Dedifferentiated amniotic fluid mesenchymal stem cell (primary cell): ENCODE results near the gene OPA1.
A peak's percentile ranks its signal among the peaks of the same experiment; 100 is the strongest.

ENCODE experiments used
- DNase-seq: peaks from one replicate; pipeline ENCODE4 v3.0.0-alpha.2; 2016; ENCODE audit errors: extremely low spot score

Gene OPA1

DNA sequence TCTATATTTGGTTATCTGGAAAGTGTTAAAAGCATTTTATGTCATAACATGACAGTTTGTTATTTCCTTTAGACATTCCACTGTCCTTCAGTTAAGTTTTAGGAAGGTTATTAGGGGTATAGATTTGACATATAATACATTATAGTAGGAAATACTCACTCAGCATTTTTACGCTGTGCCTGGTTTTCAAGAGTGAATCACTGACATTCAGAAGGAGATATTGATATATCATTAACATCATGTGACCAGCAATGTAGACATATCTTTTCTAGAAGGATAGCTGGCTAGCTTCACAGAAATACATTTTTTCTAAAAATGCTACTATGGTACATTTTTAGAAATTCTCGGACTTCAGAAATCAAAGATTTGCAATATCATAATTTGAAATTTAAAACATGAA lies 57.6 kb downstream of the OPA1 start:
- no peak for DNase-seq

DNA sequence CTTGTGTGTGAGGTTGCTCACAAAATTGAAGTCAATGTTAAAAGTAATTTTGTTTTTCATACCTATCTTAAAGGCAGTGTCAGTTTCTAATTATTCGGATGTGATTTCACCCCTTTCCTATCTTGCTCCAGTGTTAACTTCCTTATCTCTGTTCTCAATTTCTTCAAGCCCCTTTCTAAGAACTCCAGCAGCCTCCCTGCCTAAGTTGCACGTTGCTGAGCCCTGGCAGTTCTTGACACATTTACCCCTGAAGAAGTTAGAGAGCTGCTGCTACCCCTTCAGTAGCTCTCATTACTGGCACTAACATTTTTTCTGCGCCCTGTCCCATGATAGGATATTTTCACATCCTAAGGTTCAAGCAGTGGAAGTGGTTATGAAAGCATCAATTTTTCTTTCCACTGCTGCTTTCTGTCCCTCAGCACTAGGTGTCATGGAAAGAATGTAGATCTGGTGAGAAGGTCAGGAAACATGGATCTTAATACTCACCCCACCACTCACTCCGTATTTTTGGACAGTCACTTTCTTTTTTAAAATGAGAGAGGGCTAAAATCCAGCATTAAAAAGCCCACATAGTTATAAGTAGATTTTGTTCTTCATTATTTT lies 62.9 kb downstream of the OPA1 start:
- DNase-seq = no peak

DNA sequence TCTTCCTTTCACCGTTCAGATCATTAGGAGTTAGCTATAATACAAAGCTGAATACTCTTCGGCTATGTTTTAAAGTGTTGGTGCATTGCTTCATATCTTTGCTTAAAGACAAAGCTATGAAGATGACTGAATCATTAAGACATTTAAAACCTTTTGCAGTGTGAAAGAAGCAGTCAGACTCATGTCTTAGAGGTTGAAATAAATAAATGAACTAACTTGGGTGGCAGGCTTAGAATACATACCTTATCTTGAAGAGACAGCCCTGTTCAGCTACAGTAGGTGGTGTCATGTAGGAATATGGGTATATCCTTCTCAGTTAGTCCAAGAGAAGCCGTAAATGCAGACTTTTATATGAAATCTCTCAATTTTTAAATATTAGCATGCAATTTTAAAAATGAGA lies 63.4 kb downstream of the OPA1 start:
- no peak for DNase-seq

DNA sequence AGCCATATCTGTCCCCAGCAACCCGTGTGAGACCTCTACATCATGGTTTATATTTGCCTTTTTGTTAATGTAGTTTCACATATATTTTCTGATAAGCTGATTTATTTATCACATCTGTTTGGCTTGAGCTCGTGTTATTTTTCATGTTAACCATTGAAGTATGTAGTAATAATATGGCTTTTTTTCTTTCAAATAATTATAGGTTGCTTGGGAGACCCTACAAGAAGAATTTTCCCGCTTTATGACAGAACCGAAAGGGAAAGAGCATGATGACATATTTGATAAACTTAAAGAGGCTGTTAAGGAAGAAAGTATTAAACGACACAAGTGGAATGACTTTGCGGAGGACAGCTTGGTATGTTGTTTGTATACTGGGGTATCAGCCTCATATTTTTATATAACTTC lies 63.9 kb downstream of the OPA1 start:
- no peak for DNase-seq

DNA sequence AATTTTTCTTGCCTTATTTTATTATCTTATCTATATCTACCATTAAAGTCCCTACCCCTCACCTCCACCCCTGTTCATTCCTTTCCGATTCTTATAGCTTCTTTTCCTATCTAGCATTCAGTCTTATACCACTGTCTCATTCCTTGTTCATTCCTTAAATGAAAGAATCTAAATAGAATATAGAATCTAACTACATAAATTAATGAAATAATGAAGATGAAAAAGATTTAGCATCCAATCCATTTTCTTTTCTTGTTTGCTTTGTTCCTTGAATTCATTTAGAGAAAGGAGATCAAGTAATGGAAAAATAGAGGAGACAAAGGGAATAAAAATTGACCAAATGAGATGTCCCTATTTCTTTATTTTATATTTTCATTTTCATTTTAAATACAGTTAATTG lies 67.2 kb downstream of the OPA1 start:
- no peak for DNase-seq

DNA sequence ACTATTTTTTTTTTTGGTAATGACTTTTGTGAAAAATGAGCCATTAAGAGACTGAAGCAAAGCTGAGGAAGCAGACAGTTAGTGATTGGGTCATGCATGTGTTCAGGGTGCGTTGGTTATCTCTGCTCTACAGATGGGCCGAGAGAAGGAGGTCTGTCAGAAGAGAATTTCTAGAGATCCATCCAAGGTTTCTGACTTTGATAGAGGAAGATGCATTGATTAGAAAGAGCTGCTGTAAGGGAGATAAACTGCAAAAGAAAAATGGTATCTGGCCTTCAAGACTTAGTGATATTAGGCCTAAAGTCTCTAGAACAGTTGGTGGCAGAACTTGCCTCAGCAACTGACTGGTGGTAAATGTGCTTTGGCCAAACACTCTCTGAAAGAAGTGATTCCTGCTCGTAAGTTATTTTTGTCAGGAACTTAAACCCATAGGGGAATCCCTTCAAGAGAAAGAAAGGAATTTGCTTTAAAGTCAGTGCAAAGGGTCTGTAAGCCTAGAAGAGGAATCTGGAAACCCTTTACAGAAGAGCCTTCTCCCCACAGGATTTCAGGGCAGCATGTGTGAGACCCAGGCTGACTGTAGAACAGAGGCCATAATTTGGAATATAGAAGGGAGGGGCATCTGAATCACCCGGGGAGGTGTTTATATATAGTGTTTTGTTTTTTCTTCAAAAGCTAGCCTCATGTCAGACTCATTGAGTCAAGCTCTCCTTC lies 67.8 kb downstream of the OPA1 start:
- DNase-seq = no peak

DNA sequence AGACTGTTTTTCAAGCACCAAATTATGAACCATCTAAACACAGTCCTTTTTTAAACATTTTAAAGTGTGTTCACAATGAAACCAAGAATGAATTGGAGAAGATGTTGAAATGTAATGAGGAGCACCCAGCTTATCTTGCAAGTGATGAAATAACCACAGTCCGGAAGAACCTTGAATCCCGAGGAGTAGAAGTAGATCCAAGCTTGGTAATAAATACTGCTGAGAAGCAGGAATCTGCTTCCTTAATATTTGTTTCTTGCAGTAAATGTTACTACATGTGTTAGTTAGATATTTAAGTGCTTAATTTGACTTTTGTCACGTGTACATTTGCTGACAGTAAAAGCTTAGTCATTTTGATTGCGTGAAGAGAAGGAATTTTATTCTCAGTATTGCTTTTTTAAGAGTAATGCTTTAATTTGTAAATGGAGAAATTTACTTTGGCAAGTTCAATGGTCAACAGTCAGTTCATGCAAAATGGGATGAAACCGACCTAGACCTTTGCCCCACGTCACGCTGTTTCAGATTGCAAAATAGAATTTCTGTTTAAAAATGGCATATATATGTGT lies 69.8 kb downstream of the OPA1 start:
- DNase-seq = no peak

DNA sequence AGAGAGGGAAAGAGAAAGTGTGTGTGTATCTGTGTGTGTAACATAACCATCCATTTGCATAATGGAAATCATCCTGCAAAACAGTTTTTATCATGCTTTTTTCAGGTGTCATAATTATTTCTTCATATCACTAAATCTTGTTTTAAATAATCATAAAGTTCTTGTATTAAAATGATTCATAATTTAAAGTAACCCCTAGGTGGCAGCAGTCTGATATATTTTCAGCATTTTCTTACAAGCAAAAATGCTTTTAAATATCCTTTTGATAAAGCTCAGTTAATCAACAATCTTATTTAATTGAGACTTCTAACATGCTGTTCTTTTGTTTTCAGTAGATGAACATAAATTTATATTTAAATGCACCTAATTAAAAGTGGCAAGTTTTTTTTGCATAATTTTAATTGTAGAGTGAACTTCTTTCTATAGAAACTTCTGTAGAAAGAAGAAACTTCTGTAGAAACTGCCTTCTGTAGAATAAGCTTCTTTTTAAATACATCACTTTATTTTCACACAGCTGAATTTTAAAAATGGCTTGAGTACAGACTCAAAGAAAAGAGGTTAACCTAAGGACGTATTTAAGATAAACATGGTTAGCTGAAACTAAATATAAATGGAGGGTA lies 72.5 kb downstream of the OPA1 start:
- DNase-seq = peak; percentile 47

DNA sequence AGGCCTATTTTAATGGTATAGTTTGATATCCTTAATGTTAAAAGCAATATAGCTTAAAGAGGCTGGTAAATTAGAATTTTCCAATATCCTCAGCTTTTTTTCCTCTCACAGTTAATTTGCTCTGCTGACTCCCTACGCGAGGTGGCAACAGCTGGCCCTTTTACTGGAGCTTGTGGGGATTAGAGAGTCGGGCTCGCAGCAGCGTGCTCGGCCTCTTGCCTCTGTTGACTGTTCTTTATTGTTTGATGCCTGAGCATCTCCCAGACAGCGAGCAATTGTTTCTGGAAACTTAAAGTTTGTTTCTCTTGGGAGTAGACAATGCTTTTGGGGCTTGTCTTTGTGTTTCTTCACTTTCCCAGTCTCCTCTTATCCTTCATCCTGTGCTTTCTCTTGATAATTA lies 80.8 kb downstream of the OPA1 start:
- DNase-seq = no peak

DNA sequence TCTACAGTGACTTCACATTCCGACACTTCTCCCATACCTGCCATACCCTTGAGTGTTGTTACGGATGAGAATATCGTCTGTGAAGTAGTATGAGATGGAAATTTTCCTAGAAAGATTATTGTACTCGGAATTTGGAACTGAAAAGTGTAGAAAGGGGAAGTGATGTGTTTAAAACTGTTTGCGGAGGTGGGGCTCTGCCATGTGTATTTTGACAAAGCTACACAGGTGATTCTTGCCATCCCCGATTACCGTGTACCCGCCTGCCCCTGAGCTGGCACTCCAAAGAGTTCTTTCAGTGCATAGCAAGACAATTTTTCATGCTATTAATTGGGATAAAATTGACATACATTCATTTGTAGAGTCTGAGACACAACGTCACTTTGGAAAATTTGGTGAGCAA lies 81.7 kb downstream of the OPA1 start:
- DNase-seq = no peak

DNA sequence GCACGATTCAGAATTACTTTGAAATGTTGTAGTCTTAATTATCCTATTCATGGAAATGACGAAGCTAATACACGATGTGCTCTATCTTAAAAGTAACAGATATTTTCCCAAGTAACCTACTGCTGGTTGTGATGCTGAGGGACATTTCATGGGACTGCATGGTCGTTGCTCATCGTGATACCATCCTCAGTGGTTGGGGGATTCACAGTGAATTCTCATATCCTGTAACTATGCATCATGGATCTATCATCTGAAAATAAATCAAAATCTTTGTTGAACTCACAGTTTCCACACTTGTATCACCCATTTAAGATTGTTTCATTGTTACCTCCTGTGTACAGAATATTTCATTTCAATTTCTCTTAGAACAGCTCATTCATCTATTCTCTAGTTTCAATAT lies 84.7 kb downstream of the OPA1 start:
- no peak for DNase-seq

DNA sequence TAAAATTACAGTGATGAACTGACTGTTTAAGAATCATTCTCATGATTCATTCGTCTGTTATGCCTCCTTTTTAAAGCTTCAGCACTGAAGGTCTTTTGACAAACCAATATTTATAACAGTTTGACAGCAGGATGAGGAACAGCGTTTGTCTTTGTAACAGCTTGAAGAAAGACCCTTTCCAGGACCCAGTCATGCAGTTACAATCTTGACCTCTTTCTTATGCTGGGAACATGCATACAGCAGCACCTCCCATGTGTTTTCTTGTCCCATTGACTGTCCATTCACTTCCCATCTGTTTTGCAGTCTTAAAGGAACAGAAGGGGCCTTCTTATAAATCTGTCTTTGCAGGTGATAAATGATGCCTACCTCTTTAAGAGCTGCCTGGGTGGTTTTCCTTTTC lies 87.2 kb downstream of the OPA1 start:
- no peak for DNase-seq

DNA sequence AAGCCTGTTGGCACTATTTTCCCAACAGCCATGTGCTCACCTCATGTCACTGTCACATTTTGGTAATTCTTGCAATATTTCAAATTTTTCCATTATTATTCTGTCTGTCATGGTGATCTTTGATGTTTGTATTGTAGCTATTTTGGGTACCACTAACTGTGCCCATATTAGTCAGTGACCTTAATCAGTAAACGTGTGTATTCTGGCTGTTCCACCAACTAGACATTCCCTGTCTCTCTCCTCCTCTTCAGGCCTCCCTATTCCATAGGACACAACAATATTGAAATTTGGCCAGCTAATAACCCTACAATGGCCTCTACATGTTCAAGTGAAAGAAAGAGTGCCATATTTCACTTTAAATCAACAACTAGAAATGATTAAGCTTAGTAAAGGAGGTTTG lies 88.6 kb downstream of the OPA1 start:
- no peak for DNase-seq

DNA sequence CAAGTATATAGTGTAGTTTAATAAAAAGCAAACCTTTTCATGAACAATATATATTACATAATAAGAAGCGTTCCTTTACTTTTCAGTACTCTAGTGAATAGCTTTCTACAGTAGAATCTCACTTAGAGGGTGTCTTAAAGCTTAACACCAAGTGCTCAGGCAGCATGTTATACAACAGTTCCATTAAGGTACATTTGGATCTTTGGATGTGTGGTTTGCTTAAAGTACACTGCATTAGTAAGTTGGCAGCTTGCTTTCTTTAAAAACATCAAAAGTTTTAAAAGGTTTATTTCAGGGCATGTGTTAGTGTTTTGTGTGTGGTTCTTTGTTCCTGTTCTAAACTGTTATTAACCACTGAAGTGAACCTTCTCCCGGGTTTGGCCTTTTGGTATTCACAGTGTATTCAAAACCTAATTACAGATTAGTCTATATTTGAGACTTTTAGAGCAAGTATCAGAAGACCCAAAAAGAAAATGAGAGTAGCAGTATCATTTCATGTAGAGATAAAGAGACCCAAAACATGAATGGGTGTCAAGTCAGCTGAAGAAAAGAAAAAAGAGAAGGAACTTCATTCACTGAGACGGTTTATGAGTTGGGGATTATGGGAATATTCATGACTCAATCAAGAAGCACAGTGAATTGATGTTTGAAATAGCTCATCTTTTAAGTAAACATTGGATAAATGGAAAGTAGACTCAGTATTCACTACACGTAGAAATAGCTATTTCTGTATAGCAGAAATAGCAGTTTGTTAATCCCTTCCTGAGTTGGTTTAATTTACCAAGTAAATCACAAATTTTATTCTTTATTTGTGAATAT lies 93.9 kb downstream of the OPA1 start:
- no peak for DNase-seq

DNA sequence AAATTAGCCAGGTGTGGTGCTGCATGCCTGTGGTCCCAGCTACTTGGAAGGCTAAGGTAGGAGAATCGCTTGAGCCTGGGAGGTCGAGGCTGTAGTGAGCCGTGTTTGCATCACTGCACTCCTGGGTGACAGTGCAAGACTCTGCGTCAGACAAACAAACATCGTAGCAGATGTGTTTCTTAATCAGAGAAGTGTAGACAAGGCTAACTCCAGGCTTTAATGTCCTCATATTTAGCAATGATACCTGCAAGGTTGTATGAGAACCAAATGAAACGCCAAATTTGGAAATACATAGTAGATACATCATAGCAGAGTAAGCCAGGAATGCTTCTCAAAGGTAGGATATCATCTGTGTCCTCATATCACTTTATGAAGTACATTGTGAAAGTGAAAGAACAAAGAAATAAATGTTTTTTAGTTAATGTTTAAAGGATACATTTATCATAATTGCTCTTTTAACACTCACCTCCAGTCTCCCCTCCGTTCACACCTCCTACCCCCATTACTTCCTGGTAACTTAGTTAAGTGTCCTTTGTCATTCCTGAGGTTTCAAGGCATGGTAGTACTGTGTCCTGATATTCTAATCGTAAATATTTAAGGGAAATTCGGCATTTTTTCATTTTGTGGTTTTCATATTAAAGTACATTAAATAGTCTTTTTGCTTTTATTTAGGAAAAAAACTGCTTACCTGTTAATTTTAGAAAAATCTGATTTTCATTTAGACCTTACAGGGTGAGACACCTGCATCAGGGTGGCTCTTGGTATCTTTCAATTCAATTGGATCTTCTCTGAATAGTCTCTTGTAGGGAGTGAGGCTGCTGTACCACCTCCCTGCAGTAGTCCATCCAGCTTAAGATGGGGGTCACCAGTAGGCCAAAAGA lies 96.1 kb downstream of the OPA1 start:
- DNase-seq = no peak

DNA sequence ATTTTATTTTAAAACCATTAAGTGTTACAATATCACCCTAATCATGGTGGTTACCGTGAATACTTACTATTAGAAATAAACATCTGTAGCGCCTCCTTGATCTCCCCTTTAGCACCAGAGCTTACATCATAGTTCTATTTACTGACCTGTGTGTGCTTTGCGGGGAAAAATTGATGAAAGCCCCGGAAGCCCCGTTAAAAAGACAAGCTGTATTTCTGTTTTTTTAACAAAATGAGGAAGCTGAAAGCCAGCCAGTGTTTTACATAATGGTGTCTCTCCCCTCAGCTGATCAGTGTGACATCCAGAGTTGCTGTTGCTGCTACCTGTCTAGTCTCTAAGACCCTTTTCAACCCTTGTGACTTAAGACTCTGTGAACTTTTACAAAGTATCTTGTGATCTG lies 100.8 kb downstream of the OPA1 start:
- no peak for DNase-seq

DNA sequence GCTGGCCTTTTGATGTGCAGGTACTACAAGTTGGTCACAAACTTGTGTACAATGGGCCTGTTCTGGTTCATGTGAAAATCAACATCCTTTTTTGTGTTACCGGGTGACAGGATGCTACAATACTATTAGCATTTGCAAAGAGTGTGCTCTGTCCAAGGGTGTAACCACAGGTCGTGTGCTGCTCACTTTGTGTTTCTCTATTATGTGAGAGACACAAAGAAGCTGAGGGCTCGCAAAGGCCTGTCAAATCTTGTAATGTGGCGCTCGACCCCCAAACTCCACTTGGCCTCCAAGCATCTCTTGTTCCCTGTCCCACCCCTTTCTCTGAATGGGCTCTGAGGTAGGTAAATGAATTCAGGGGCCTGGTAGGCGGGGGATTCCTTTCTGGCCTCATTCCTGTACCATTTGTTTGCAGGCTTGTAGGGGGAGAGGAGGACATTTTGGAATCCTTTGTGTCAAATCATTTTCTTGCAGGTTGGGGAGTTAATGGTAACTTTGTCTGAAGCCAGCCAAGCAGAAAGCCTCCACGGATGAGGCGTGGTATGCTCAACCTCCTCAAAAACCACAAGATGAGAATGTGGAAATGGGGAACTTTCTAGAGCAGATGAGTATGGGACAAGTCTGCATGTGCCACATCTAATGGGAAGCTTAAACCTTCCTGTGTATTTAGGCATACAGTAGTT lies 109.1 kb downstream of the OPA1 start:
- DNase-seq = no peak

DNA sequence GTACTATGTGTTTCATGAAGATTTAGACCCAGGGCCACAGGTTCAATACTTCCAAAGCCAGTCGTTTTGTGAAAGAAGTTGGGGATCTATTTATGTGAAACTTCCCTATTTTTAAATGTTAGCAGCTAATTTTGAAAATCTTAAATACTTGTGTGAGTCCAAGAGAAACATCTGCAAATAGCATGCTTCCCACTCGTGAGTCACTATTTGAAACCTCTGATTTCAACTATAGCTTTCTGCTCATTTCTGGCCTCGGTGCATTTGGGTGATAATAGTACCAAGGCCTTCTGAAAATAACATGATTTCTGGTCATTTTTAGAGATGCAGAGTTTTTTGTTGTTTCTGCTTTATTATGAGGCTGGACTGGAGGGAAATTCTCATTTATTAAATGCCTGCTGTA lies 110.0 kb downstream of the OPA1 start:
- DNase-seq = peak; percentile 52

DNA sequence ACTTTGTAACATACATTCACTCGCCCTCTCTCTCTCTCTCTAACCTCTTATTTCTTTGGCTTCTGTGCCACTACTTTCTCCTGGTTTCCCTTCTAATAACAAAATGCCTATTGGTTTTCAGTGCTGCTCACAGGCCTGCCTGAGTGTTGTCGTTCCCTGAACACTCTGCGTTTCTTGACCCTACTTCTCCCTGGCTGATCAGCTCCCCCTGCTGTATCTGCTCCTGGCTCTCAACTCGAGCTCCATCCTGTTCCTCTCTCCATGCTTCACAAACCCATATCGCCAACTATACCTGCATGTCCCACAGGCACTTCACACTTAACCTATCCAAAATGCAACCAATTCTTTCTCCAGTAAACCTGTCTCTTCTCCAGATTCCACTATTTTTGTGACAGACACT lies 111.4 kb downstream of the OPA1 start:
- DNase-seq = no peak

DNA sequence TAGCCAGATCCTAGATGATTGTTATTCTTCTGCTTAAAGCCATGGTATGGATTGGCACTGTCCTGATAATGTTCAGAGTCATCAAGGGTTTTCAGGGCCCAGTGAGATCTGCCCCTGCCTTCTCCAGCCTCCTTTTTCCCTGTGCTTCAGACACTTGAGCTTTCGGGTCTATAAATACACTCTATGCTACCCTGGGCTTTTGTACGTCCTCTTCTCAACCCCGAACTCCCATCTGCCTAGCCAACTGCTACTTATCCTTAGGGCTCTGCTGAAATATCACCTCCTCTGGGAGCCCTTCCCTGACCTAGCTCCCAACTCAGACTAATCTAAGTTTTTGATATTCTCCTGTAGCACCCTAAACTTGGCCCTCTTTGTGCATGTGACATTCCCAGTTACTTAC lies 115.3 kb downstream of the OPA1 start:
- no peak for DNase-seq
